ENCODE data around the gene DHRSX.
A peak's percentile ranks its signal among the peaks of the same experiment; 100 is the strongest.

The DHRSX gene

DNA sequence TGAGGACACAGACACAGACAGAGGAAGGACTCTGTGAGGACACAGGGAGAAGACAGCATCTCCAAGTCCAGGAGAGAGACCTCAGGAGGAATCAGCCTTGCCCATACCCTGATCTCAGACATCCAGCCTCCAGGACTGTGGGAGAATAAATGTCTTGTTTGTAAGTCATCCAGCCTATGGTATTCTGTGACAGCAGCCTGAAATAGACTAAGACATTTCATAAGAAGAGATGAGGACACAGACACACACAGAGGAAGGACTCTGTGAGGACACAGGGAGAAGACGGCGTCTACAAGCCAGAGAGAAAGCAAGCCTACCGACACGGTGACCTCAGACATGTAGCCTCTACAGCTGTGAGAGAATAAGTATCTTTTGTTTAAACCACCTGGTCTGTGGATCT is 112.1 kb downstream of the DHRSX start:
- TF ChIP-seq, protein P1, sequence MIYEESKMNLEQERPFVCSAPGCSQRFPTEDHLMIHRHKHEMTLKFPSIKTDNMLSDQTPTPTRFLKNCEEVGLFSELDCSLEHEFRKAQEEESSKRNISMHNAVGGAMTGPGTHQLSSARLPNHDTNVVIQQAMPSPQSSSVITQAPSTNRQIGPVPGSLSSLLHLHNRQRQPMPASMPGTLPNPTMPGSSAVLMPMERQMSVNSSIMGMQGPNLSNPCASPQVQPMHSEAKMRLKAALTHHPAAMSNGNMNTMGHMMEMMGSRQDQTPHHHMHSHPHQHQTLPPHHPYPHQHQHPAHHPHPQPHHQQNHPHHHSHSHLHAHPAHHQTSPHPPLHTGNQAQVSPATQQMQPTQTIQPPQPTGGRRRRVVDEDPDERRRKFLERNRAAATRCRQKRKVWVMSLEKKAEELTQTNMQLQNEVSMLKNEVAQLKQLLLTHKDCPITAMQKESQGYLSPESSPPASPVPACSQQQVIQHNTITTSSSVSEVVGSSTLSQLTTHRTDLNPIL (CRISPR knock-in tag; IDR thresholded peaks at IDR 0.05; ENCODE audit: low read depth) = no peak
- TF ChIP-seq ZC3H10 (CRISPR knock-in tag; IDR thresholded peaks at IDR 0.05) (no peak), OSR1 (CRISPR knock-in tag; IDR thresholded peaks at IDR 0.05) (no peak)
- no peak for ATAC-seq

DNA sequence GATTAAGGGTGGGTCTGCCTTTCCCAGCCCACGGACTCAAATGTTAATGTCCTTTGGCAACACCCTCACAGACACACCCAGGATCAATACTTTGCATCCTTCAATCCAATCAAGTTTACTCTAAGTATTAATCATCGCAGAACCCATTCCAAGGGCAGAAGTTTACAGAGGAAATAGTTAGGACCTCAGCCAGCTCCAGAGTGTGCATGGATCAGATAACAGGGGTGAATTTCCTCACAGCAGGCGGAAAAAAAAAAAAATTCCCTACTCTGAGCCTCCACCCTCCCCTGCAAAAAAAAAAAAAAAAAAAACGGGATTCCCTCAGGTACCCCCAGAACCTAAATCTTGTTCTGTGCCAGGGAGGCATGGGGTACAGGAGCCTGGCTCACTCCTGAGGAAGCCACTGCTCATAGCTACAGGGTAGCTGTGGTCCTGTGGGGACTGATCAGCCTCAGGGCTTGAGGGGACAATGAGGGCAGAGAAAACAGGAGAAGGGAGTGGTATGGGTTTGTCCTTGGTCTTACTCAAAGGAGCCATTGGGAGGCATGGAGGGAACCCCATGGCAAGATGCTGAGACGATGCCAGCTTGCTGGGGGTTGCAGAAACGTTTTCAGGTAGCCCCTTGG is 113.0 kb downstream of the DHRSX start:
- ATAC-seq = no peak
- TF ChIP-seq, protein P1 (CRISPR knock-in tag; IDR thresholded peaks at IDR 0.05; ENCODE audit: low read depth) = no peak
- TF ChIP-seq ARNTL (CRISPR knock-in tag; IDR thresholded peaks at IDR 0.05; ENCODE audit: borderline replicate concordance, low read depth) (no peak), ISL1 (CRISPR knock-in tag; IDR thresholded peaks at IDR 0.05) (no peak), TCF4 (CRISPR knock-in tag; IDR thresholded peaks at IDR 0.05; ENCODE audit: borderline replicate concordance) (no peak), GLIS3 (CRISPR knock-in tag; IDR thresholded peaks at IDR 0.05) (no peak), PPARA (CRISPR knock-in tag; IDR thresholded peaks at IDR 0.05; ENCODE audit: borderline replicate concordance) (no peak), OSR1 (CRISPR knock-in tag; IDR thresholded peaks at IDR 0.05) (no peak)
- TF ChIP-seq, protein P2, sequence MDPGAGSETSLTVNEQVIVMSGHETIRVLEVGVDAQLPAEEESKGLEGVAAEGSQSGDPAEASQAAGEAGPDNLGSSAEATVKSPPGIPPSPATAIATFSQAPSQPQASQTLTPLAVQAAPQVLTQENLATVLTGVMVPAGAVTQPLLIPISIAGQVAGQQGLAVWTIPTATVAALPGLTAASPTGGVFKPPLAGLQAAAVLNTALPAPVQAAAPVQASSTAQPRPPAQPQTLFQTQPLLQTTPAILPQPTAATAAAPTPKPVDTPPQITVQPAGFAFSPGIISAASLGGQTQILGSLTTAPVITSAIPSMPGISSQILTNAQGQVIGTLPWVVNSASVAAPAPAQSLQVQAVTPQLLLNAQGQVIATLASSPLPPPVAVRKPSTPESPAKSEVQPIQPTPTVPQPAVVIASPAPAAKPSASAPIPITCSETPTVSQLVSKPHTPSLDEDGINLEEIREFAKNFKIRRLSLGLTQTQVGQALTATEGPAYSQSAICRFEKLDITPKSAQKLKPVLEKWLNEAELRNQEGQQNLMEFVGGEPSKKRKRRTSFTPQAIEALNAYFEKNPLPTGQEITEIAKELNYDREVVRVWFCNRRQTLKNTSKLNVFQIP (CRISPR knock-in tag; IDR thresholded peaks at IDR 0.05; ENCODE audit: borderline replicate concordance, low read depth) = no peak
- TF ChIP-seq, protein P3, sequence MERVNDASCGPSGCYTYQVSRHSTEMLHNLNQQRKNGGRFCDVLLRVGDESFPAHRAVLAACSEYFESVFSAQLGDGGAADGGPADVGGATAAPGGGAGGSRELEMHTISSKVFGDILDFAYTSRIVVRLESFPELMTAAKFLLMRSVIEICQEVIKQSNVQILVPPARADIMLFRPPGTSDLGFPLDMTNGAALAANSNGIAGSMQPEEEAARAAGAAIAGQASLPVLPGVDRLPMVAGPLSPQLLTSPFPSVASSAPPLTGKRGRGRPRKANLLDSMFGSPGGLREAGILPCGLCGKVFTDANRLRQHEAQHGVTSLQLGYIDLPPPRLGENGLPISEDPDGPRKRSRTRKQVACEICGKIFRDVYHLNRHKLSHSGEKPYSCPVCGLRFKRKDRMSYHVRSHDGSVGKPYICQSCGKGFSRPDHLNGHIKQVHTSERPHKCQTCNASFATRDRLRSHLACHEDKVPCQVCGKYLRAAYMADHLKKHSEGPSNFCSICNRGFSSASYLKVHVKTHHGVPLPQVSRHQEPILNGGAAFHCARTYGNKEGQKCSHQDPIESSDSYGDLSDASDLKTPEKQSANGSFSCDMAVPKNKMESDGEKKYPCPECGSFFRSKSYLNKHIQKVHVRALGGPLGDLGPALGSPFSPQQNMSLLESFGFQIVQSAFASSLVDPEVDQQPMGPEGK (CRISPR knock-in tag; IDR thresholded peaks at IDR 0.05; ENCODE audit: borderline replicate concordance) = no peak
- TF ChIP-seq, protein P4, sequence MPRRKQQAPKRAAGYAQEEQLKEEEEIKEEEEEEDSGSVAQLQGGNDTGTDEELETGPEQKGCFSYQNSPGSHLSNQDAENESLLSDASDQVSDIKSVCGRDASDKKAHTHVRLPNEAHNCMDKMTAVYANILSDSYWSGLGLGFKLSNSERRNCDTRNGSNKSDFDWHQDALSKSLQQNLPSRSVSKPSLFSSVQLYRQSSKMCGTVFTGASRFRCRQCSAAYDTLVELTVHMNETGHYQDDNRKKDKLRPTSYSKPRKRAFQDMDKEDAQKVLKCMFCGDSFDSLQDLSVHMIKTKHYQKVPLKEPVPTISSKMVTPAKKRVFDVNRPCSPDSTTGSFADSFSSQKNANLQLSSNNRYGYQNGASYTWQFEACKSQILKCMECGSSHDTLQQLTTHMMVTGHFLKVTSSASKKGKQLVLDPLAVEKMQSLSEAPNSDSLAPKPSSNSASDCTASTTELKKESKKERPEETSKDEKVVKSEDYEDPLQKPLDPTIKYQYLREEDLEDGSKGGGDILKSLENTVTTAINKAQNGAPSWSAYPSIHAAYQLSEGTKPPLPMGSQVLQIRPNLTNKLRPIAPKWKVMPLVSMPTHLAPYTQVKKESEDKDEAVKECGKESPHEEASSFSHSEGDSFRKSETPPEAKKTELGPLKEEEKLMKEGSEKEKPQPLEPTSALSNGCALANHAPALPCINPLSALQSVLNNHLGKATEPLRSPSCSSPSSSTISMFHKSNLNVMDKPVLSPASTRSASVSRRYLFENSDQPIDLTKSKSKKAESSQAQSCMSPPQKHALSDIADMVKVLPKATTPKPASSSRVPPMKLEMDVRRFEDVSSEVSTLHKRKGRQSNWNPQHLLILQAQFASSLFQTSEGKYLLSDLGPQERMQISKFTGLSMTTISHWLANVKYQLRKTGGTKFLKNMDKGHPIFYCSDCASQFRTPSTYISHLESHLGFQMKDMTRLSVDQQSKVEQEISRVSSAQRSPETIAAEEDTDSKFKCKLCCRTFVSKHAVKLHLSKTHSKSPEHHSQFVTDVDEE (CRISPR knock-in tag; IDR thresholded peaks at IDR 0.05) = no peak

DNA sequence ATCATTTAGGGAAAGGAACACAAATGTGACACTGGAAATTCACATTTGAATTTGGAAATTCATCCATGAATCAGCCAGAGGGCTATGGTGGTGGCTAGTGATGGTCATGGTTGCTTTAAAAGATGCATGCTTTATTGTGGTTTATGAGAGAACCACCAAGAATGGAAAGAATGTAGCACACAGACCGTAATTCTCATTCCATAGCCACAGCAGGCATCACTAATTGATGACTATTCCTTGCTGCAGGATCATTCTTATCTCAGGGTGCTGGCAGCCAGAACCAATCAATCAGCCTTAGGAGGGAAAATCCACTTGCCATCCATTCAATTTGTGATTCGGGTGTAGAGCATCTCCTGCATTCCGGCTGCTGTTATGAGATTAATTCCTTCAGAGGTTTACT is 115.6 kb downstream of the DHRSX start:
- TF ChIP-seq CSDC2 (CRISPR knock-in tag; IDR thresholded peaks at IDR 0.05) = no peak
- TF ChIP-seq ISL1 (CRISPR knock-in tag; IDR thresholded peaks at IDR 0.05) = 0 out of 2 replicates have a peak, but pooled peaks have one; percentile 30
- ATAC-seq = peak; percentile 87

DNA sequence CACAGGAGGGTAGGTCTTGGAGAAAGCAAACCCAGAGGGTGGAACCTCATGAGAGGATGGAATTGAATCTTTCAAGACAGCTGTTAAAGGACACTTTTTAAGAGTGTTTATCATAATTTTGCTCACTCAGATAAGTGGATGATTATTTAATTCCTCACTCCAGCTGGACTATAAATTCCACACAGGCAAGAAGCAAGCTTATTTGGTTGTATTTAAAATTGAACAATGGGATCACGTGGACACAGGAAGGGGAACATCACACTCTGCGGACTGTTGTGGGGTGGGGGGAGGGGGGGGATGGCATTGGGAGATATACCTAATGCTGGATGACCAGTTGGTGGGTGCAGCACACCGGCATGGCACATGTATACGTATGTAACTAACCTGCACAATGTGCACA is 116.3 kb downstream of the DHRSX start:
- no peak for ATAC-seq
- TF ChIP-seq, protein P2 (CRISPR knock-in tag; IDR thresholded peaks at IDR 0.05; ENCODE audit: borderline replicate concordance, low read depth) = no peak
- TF ChIP-seq ESRRG (CRISPR knock-in tag; IDR thresholded peaks at IDR 0.05) = no peak
- TF ChIP-seq GLIS3 (CRISPR knock-in tag; IDR thresholded peaks at IDR 0.05) = no peak
- no peak for TF ChIP-seq ZC3H10 (CRISPR knock-in tag; IDR thresholded peaks at IDR 0.05)
- TF ChIP-seq TOX (CRISPR knock-in tag; IDR thresholded peaks at IDR 0.05; ENCODE audit: borderline replicate concordance) = no peak
- no peak for TF ChIP-seq CSDC2 (CRISPR knock-in tag; IDR thresholded peaks at IDR 0.05)
- no peak for TF ChIP-seq ISL1 (CRISPR knock-in tag; IDR thresholded peaks at IDR 0.05)
- TF ChIP-seq, protein P4 (CRISPR knock-in tag; IDR thresholded peaks at IDR 0.05) = no peak
- no peak for TF ChIP-seq ZFP3 (CRISPR knock-in tag; IDR thresholded peaks at IDR 0.05)

Data from SK-N-SH treated with all-trans-retinoic acid at 6 μM for 48 hours (cell line).